Transverse colon (tissue), 4 donors: ENCODE data around the gene TMED6. TPM values are rescaled to one million over a fixed set of nuclear protein-coding genes. Genes with fewer than 3 reads are reported as not detected.

ENCODE experiments used
- DNase-seq: peaks from one replicate; pipeline ENCODE4 v3.0.0-alpha.2; 2019
- H3K27ac ChIP-seq, 4 donors: fragments of 200-600 bp; sonication (generic); 2 replicates each; pipeline ENCODE4 v1.5.1; 2016 to 2018; ENCODE audit warnings: inconsistent platforms in 4 of 4
- H3K27me3 ChIP-seq: fragments of 200-600 bp; sonication (generic); 2 replicates; pipeline ENCODE4 v1.5.1; 2017; ENCODE audit warnings: inconsistent platforms
- H3K36me3 ChIP-seq, 4 donors: fragments of 200-600 bp; sonication (generic); 2 replicates each; pipeline ENCODE4 v1.5.1; 2017 to 2019; ENCODE audit warnings: inconsistent platforms in 4 of 4
- H3K4me1 ChIP-seq, 4 donors: fragments of 200-600 bp; sonication (generic); 2 replicates each; pipeline ENCODE4 v1.5.1; 2017 to 2020; ENCODE audit warnings: inconsistent platforms in 4 of 4
- H3K4me3 ChIP-seq, 4 donors: fragments of 200-600 bp; sonication (generic); 1 replicate in 1 of 4; 2 replicates in 3 of 4; pipeline versions ENCODE4 v1.5.1 to v1.6.1; 2017 to 2019; ENCODE audit warnings: inconsistent platforms in 4 of 4
- H3K9me3 ChIP-seq, 2 donors: fragments of 200-600 bp; sonication (generic); 2 replicates each; pipeline ENCODE4 v1.5.1; 2017 to 2019; ENCODE audit warnings: inconsistent platforms in 2 of 2
- EP300 ChIP-seq: sonication (generic); formaldehyde crosslinking; IDR thresholded peaks from one replicate; pipeline ENCODE4 v1.6.1; 2017; ENCODE audit warnings: antibody characterized with exemption, low read depth
- POLR2A ChIP-seq: fragments of 450-650 bp; IDR thresholded peaks from one replicate; pipeline ENCODE4 v1.6.1; 2016; ENCODE audit warnings: antibody characterized with exemption, mild to moderate bottlenecking, moderate library complexity
- POLR2AphosphoS5 ChIP-seq, 3 donors: sonication (generic); formaldehyde crosslinking; IDR thresholded peaks; one replicate each; pipeline ENCODE4 v1.6.1; 2016; ENCODE audit warnings: antibody characterized with exemption in 3 of 3
- WGBS, 2 donors: methylation state at CpG; one replicate each; pipeline ENCODE4 v1.1.5; 2018; ENCODE audit warnings: low coverage in 1 of 2; 5-methylcytosine and 5-hydroxymethylcytosine counted together
- in situ Hi-C, 4 donors: fragments of 200-750 bp; cut with MboI; loops; one replicate each; pipeline versions ENCODE4 v1.15.0 to v1.15.1; 2017; ENCODE audit warnings: low sequenced_read_pairs in 3 of 4, low pct_ligation_motif_present in 1 of 4, low pct_unique_long_range_greater_than_20kb in 1 of 4
- intact Hi-C: fragments of 100-400 bp; cut with DNase I; formaldehyde crosslinking; loops from one replicate; pipeline ENCODE4 v1.15.1; 2023; ENCODE audit warnings: low total_unique reads
- total RNA-seq, 4 donors: library from RNA; depleted of rRNA; stranded (reverse); fragments of >200 nt; gene quantifications; one replicate each; pipeline ENCODE4 v1.1.0, GENCODE V29; 2016
- TF ChIP-seq, protein P1 (sequence below), 5 experiments: fragments of 200-600 bp in 3 of 5; fragments of 450-650 bp in 2 of 5; sonication (generic) in 3 of 5; IDR thresholded peaks; 1 replicate in 2 of 5; 2 replicates in 3 of 5; pipeline ENCODE4 v1.5.1; 2016 to 2017; ENCODE audit warnings: antibody characterized with exemption in 5 of 5, inconsistent platforms in 3 of 5, mild to moderate bottlenecking in 2 of 5, moderate library complexity in 1 of 5

TMED6 gene
- total RNA-seq, 4 donors from 2014 or later, result 5.7 to 6.8 TPM; not detected in 2

DNA sequence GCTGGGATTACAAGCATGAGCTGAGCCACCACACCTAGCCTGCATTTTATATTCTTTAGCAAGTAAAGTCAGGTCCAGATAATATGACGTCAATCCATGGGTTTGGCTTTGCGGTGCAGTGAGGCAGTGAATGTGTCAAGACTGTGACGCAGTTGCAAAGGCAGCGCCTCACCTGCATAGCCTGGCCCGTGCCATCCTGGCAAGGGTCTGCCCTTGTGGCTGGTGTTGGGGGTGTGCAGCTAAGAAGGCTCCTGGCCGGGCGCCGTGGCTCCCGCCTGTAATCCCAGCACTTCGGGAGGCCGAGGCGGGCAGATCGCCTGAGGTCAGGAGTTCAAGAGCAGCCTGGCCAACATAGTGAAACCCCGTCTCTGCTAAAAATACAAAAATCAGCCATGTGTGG, 28.2 kb downstream of the TMED6 start:
- in situ Hi-C loops, result no loop called here
- no peak for DNase-seq
- H3K36me3 ChIP-seq, result peaks cover 0 to 49% (median 27%) of the 10 kb centered on the region in 4 donors

DNA sequence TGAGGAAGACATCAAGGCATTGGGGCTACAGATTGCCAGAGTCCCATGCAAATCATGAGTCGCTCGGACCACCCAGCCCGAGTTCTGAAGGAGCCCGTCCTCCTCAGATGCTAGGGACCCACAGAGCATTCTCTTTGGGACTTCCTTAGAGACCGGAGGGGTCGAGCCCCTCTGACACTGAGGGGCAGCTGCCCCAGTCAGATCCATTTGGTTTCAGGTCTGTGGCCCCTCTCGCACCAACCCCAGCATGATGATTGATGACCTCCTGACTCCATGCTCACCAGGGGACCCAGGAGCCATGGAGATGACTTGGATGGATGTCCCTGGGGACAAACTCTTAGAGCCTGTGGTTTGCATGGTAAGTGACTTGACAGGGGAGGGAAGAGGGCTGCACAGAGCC, 29.2 kb downstream of the TMED6 start:
- Histone ChIP-seq H3K9me3 (no peaks in the 10 kb centered on the region), H3K27me3 (no peaks in the 10 kb centered on the region), H3K27ac (no peak overlapping the region), H3K4me1 (peaks cover 0 to 27% (median 18%) of the 10 kb centered on the region in 4 donors), H3K36me3 (peaks cover 0 to 54% (median 30%) of the 10 kb centered on the region in 4 donors), H3K4me3 (no peak overlapping the region)
- 92% methylated on average over 6 of the region's 7 CpGs; no CpG with 5 or more reads in 1 of the 2 donors for WGBS, 2 donors
- in situ Hi-C loops, result no loop called here
- intact Hi-C loops, result no loop called here
- TF ChIP-seq POLR2A, result no peak
- TF ChIP-seq, protein P1, sequence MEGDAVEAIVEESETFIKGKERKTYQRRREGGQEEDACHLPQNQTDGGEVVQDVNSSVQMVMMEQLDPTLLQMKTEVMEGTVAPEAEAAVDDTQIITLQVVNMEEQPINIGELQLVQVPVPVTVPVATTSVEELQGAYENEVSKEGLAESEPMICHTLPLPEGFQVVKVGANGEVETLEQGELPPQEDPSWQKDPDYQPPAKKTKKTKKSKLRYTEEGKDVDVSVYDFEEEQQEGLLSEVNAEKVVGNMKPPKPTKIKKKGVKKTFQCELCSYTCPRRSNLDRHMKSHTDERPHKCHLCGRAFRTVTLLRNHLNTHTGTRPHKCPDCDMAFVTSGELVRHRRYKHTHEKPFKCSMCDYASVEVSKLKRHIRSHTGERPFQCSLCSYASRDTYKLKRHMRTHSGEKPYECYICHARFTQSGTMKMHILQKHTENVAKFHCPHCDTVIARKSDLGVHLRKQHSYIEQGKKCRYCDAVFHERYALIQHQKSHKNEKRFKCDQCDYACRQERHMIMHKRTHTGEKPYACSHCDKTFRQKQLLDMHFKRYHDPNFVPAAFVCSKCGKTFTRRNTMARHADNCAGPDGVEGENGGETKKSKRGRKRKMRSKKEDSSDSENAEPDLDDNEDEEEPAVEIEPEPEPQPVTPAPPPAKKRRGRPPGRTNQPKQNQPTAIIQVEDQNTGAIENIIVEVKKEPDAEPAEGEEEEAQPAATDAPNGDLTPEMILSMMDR (IDR thresholded peaks at IDR 0.05), result no peak
- TF ChIP-seq POLR2AphosphoS5 (IDR thresholded peaks at IDR 0.05), result no peak
- DNase-seq, result no peak

More for the DNA sequence above, 28.2 kb downstream of the TMED6 start:
- Histone ChIP-seq H3K4me1 (peaks cover 3 to 38% (median 29%) of the 10 kb centered on the region in 4 donors), H3K9me3 (no peaks in the 10 kb centered on the region), H3K4me3 (no peak overlapping the region), H3K27ac (no peak overlapping the region), H3K27me3 (no peaks in the 10 kb centered on the region)
- intact Hi-C loops, result no loop called here
- WGBS, 2 donors, result 89% methylated on average over 14 of the region's 14 CpGs; no CpG with 5 or more reads in 1 of the 2 donors
- TF ChIP-seq, protein P1 (IDR thresholded peaks at IDR 0.05), result no peak
- no peak for TF ChIP-seq POLR2A
- no peak for TF ChIP-seq EP300
- TF ChIP-seq POLR2AphosphoS5 (IDR thresholded peaks at IDR 0.05), result no peak

DNA sequence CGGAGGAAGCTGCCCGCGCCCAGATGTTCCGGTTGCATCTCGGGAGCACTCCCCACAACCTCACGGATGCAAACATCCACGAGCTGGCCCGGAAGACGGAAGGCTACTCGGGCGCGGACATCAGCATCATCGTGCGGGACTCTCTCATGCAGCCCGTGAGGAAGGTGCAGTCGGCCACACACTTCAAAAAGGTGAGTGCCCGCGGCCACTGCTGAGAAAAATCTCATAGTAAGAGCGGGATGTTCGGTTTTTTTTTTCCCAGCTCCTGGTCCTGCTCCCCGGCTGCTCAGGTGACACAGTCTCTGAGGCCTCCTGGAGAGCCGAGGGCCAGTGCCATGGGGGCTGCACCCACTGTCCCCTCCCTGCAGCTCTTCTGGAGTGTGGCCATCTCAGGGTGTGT, 30.5 kb downstream of the TMED6 start:
- DNase-seq, result no peak
- intact Hi-C loops (no loop called here), in situ Hi-C loops (no loop called here)
- H3K9me3 ChIP-seq, result no peaks in the 10 kb centered on the region
- WGBS, 2 donors, result 93% methylated on average over 22 of the region's 22 CpGs; no CpG with 5 or more reads in 1 of the 2 donors
- no peak overlapping the region for H3K27ac ChIP-seq
- H3K4me3 ChIP-seq, result no peak overlapping the region
- H3K4me1 ChIP-seq, result peaks cover 0 to 15% (median 6%) of the 10 kb centered on the region in 4 donors
- TF ChIP-seq POLR2A (no peak), POLR2AphosphoS5 (IDR thresholded peaks at IDR 0.05) (no peak), EP300 (no peak)
- TF ChIP-seq, protein P1 (IDR thresholded peaks at IDR 0.05), result no peak
- no peaks in the 10 kb centered on the region for H3K27me3 ChIP-seq
- H3K36me3 ChIP-seq, result peaks cover 0 to 62% (median 34%) of the 10 kb centered on the region in 4 donors

DNA sequence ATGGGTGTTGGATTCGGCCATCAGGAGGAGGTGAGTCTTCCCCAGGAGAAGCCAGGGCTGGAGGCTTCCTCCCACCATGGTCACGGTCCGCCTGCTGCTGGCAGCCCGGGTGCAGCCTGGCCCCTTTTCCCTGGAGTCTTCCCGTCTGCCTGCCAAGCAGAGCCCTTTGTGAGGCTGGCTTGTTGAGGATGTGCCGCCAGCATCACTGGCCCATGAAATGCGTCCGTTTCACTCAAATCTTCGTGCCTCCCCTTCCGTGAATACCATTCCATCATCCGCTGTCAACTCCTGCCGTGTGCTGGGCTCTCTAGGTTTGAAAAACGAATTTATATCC, 30.9 kb downstream of the TMED6 start:
- peaks cover 0 to 64% (median 36%) of the 10 kb centered on the region in 4 donors for H3K36me3 ChIP-seq
- WGBS, 2 donors, result 88% methylated on average over 13 of the region's 13 CpGs; no CpG with 5 or more reads in 1 of the 2 donors
- in situ Hi-C loops, result no loop called here

More for the DNA sequence above, 30.9 kb downstream of the TMED6 start:
- Histone ChIP-seq H3K27ac (no peak overlapping the region), H3K27me3 (no peaks in the 10 kb centered on the region), H3K4me1 (peaks cover 0 to 11% (median 3%) of the 10 kb centered on the region in 4 donors), H3K4me3 (no peak overlapping the region), H3K9me3 (no peaks in the 10 kb centered on the region)
- DNase-seq, result no peak
- intact Hi-C loops, result no loop called here
- TF ChIP-seq POLR2AphosphoS5 (IDR thresholded peaks at IDR 0.05), result no peak
- TF ChIP-seq, protein P1 (IDR thresholded peaks at IDR 0.05), result no peak
- no peak for TF ChIP-seq POLR2A
- TF ChIP-seq EP300, result no peak
